ENCODE results near the gene APAF1. TPM values are rescaled to one million over a fixed set of nuclear protein-coding genes. Genes with fewer than 3 reads are reported as not detected.

Gene APAF1
- total RNA-seq, 1 experiment from 2014 or later = 19.1 TPM

DNA sequence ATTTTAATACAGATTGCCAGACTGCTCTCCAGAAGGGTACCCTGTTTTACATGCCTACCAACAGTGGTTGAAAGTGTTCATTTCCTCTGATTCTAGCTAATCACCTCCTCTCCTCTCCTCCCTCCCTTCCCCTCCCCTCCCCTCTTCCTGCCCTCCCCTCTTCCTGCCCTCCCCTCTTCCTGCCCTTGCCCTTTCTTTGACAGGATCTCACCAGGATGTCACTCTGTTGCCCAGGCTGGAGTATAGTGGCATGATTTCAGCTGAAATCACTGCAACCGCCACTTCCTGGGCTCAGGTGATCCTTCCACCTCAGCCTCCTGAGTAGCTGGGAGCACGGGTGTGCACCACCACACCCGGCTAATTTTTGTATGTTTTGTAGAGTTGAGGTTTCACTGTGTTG is 24.7 kb downstream of the APAF1 start:
- no peaks in the 10 kb centered on the region for H4K20me1 ChIP-seq (ENCODE audit: insufficient read depth)
- TF ChIP-seq EZH2 (IDR thresholded peaks at IDR 0.05; ENCODE audit: low read depth) (no peak), CTCF (conservative IDR thresholded peaks at IDR 0.05) (no peak)
- no peaks in the 10 kb centered on the region for H3K27me3 ChIP-seq (ENCODE audit: insufficient read depth, low read depth)
- no peak overlapping the region for H3K27ac ChIP-seq
- no peaks in the 10 kb centered on the region for H3K79me2 ChIP-seq (ENCODE audit: low read depth)
- H3K9me2 ChIP-seq (ENCODE audit: insufficient read depth) = no peaks in the 10 kb centered on the region
- no peak overlapping the region for H3K4me3 ChIP-seq
- no peak overlapping the region for H2AFZ ChIP-seq
- no peaks in the 10 kb centered on the region for H3F3A ChIP-seq (ENCODE audit: insufficient read depth, low read depth)
- H3K36me3 ChIP-seq (ENCODE audit: low read depth) = no peaks in the 10 kb centered on the region
- CTCF ChIA-PET = interaction anchor here (0.6 kb wide), 1 partner anchor 443 kb away, joined by 3 read pairs; no protein-coding TSS in a partner anchor
- intact Hi-C loops (cut with micrococcal nuclease; ENCODE audit: unreplicated experiment) = no loop called here
- POLR2A ChIA-PET (ENCODE audit: unreplicated experiment) = no interaction called here
- H3K9me3 ChIP-seq (ENCODE audit: insufficient read depth, low read depth) = no peaks in the 10 kb centered on the region
- H3K4me1 ChIP-seq (replicated peaks; ENCODE audit: insufficient read depth) = no peaks in the 10 kb centered on the region
- no TSS peak for BruUV-seq (replicated peaks)
- no peak for DNase-seq
- H3K4me2 ChIP-seq = no peak overlapping the region

DNA sequence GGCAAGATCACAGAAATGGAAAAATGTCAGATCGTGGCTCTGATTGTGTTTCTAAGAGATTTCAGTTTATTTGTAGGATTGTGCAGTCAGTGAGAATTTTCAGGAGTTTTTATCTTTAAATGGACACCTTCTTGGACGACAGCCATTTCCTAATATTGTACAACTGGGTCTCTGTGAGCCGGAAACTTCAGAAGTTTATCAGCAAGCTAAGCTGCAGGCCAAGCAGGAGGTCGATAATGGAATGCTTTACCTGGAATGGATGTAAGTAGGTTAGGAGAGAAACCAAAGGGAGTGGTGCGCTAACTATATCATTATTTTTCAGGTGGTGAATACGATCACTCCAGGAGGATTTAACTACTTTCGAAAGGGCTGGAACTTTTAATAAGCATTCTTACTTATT is 26.4 kb downstream of the APAF1 start:
- H3K4me3 ChIP-seq = no peak overlapping the region
- H3K4me1 ChIP-seq (replicated peaks; ENCODE audit: insufficient read depth) = no peaks in the 10 kb centered on the region
- intact Hi-C loops (cut with micrococcal nuclease; ENCODE audit: unreplicated experiment) = no loop called here
- H3K27me3 ChIP-seq (ENCODE audit: insufficient read depth, low read depth) = no peaks in the 10 kb centered on the region
- no peak for DNase-seq
- H3F3A ChIP-seq (ENCODE audit: insufficient read depth, low read depth) = no peaks in the 10 kb centered on the region
- CTCF ChIA-PET = no interaction called here
- POLR2A ChIA-PET (ENCODE audit: unreplicated experiment) = no interaction called here
- no peak overlapping the region for H2AFZ ChIP-seq
- no peaks in the 10 kb centered on the region for H3K9me3 ChIP-seq (ENCODE audit: insufficient read depth, low read depth)
- BruUV-seq (replicated peaks) = no TSS peak
- H3K79me2 ChIP-seq (ENCODE audit: low read depth) = no peaks in the 10 kb centered on the region
- TF ChIP-seq EZH2 (IDR thresholded peaks at IDR 0.05; ENCODE audit: low read depth) = no peak
- no peak for TF ChIP-seq CTCF (conservative IDR thresholded peaks at IDR 0.05)
- no peaks in the 10 kb centered on the region for H4K20me1 ChIP-seq (ENCODE audit: insufficient read depth)
- no peaks in the 10 kb centered on the region for H3K9me2 ChIP-seq (ENCODE audit: insufficient read depth)
- no peaks in the 10 kb centered on the region for H3K36me3 ChIP-seq (ENCODE audit: low read depth)
- no peak overlapping the region for H3K4me2 ChIP-seq
- H3K27ac ChIP-seq = no peak overlapping the region

GRCh38 chr12:98674841-98675240 is 29.8 kb downstream of the APAF1 start:
- no peak overlapping the region for H3K4me3 ChIP-seq
- ChIA-PET POLR2A (ENCODE audit: unreplicated experiment) (no interaction called here), CTCF (no interaction called here)
- no peak for DNase-seq
- no peaks in the 10 kb centered on the region for H3K9me2 ChIP-seq (ENCODE audit: insufficient read depth)
- H3K27me3 ChIP-seq (ENCODE audit: insufficient read depth, low read depth) = no peaks in the 10 kb centered on the region
- intact Hi-C loops (cut with micrococcal nuclease; ENCODE audit: unreplicated experiment) = loop anchor here (5.0 kb wide), 1 partner anchor 573 kb away; no protein-coding TSS in a partner anchor
- H2AFZ ChIP-seq = no peak overlapping the region
- no peak overlapping the region for H3K4me2 ChIP-seq
- no TSS peak for BruUV-seq (replicated peaks)
- no peaks in the 10 kb centered on the region for H3F3A ChIP-seq (ENCODE audit: insufficient read depth, low read depth)
- no peaks in the 10 kb centered on the region for H4K20me1 ChIP-seq (ENCODE audit: insufficient read depth)
- no peaks in the 10 kb centered on the region for H3K79me2 ChIP-seq (ENCODE audit: low read depth)
- no peaks in the 10 kb centered on the region for H3K4me1 ChIP-seq (replicated peaks; ENCODE audit: insufficient read depth)
- TF ChIP-seq CTCF (conservative IDR thresholded peaks at IDR 0.05) (no peak), EZH2 (IDR thresholded peaks at IDR 0.05; ENCODE audit: low read depth) (no peak)
- no peak overlapping the region for H3K27ac ChIP-seq
- H3K36me3 ChIP-seq (ENCODE audit: low read depth) = no peaks in the 10 kb centered on the region
- no peaks in the 10 kb centered on the region for H3K9me3 ChIP-seq (ENCODE audit: insufficient read depth, low read depth)
